SH-SY5Y (cell line): ENCODE results near the gene HOXA6.

Source experiments
- GATA2 ChIP-seq: IDR thresholded peaks from 2 replicates; pipeline ENCODE4 v1.6.1; 2011; ENCODE audit warnings: mild to moderate bottlenecking, low read depth, low read length
- GATA3 ChIP-seq: IDR thresholded peaks from 2 replicates; pipeline ENCODE4 v1.6.1; 2011; ENCODE audit warnings: low read depth, mild to moderate bottlenecking, low read length, moderate library complexity

- TF ChIP-seq GATA2: no peak
- no peak for TF ChIP-seq GATA3
Observed at GRCh38 chr7:27167916-27168264, 20.3 kb upstream of the HOXA6 start.
